Urothelium cell line (cell line): ENCODE measurements around the gene SMG1.
"Not testable (repeated sequence)": the region's sequence is repeated elsewhere in the genome, so short reads cannot be mapped to it uniquely, and the experiment has no call there.

Experiments used
- DNase-seq: peaks from one replicate; pipeline ENCODE4 v3.0.0; 2011; ENCODE audit warnings: low spot score, mixed read lengths
- FAIRE-seq: peaks from 2 replicates; lab custom pipeline; 2011; peaks lifted over from hg19 to GRCh38; lab: Jason Lieb, UNC

SMG1 gene

GRCh38 chr16:18774651-18775050, 151.6 kb downstream of the SMG1 start:
- DNase-seq, FAIRE-seq: not testable (repeated sequence)

- not testable (repeated sequence) for FAIRE-seq, DNase-seq
Observed at GRCh38 chr16:18772171-18772570, 154.0 kb downstream of the SMG1 start.

- not testable (repeated sequence) for FAIRE-seq, DNase-seq
Observed at GRCh38 chr16:18770336-18770962, 155.8 kb downstream of the SMG1 start.

GRCh38 chr16:18767217-18767616, 159.0 kb downstream of the SMG1 start:
- not testable (repeated sequence) for FAIRE-seq, DNase-seq

GRCh38 chr16:18762713-18763112, 163.5 kb downstream of the SMG1 start:
- FAIRE-seq, DNase-seq: not testable (repeated sequence)

GRCh38 chr16:18759598-18760520, 166.3 kb downstream of the SMG1 start:
- FAIRE-seq, DNase-seq: not testable (repeated sequence)

- not testable (repeated sequence) for DNase-seq, FAIRE-seq
Observed at GRCh38 chr16:18757960-18758660, 168.1 kb downstream of the SMG1 start.

- not testable (repeated sequence) for FAIRE-seq
Observed at GRCh38 chr16:18756639-18757038, 169.6 kb downstream of the SMG1 start.

More at GRCh38 chr16:18756639-18757038, 169.6 kb downstream of the SMG1 start:
- DNase-seq: not testable (repeated sequence)
